OCI-LY7 (cell line): ENCODE results near the gene PARVB. TPM values are rescaled to one million over a fixed set of nuclear protein-coding genes. Genes with fewer than 3 reads are reported as not detected.

Experiments used
- BruUV-seq: library from RNA; stranded (reverse); fragments of 400-500 nt; replicated peaks from 2 replicates; lab custom pipeline; 2021; lab: Mats Ljungman, UMichigan
- CTCF ChIA-PET: fragments of 300-600 bp; sonication (Branson Sonifier 250); formaldehyde crosslinking; loops from one replicate; lab custom pipeline; 2022; ENCODE audit warnings: antibody characterized with exemption; ENCODE audit not compliant: unreplicated experiment; lab: Charles Lee
- POLR2A ChIA-PET: fragments of 300-600 bp; sonication (Branson Sonifier 250); formaldehyde crosslinking; loops from one replicate; lab custom pipeline; 2022; ENCODE audit warnings: antibody characterized with exemption; lab: Charles Lee
- DNase-seq: peaks from one replicate; pipeline ENCODE4 v3.0.0-alpha.2; 2015; ENCODE audit warnings: low spot score
- H2AFZ ChIP-seq: fragments of 200-600 bp; sonication (generic), shearing (Covaris generic); 2 replicates; pipeline ENCODE4 v1.6.1; 2014; ENCODE audit warnings: mild to moderate bottlenecking, antibody characterized with exemption, low read length, moderate library complexity
- H3K27ac ChIP-seq: fragments of 200-600 bp; sonication (generic); 2 replicates; pipeline ENCODE4 v1.5.1; 2014; ENCODE audit warnings: mixed run types, low read depth, mild to moderate bottlenecking, moderate library complexity, low read length, inconsistent platforms; ENCODE audit not compliant: poor library complexity, severe bottlenecking
- H3K36me3 ChIP-seq: fragments of 200-600 bp; sonication (generic); 2 replicates; pipeline ENCODE4 v1.6.1; 2014; ENCODE audit warnings: mild to moderate bottlenecking, antibody characterized with exemption, low read length, moderate library complexity, mixed read lengths; ENCODE audit not compliant: insufficient read depth
- H3K4me1 ChIP-seq: fragments of 200-600 bp; sonication (generic); 2 replicates; pipeline ENCODE4 v1.5.1; 2014; ENCODE audit warnings: mild to moderate bottlenecking, low read length; ENCODE audit not compliant: insufficient read depth, poor library complexity, severe bottlenecking
- H3K4me2 ChIP-seq: fragments of 200-600 bp; sonication (generic); 2 replicates; pipeline ENCODE4 v1.6.1; 2014; ENCODE audit warnings: mild to moderate bottlenecking, low read length
- H3K4me3 ChIP-seq: fragments of 200-600 bp; sonication (generic); 2 replicates; pipeline ENCODE4 v1.5.1; 2014; ENCODE audit warnings: mild to moderate bottlenecking, low read depth, low read length; ENCODE audit not compliant: poor library complexity, severe bottlenecking
- H3K79me2 ChIP-seq: fragments of 200-600 bp; sonication (generic); 2 replicates; pipeline ENCODE4 v1.6.1; 2016; ENCODE audit warnings: low read depth, mild to moderate bottlenecking, low read length, moderate library complexity, mixed read lengths; ENCODE audit not compliant: insufficient read depth
- H3K9me2 ChIP-seq: fragments of 200-600 bp; sonication (generic); 2 replicates; pipeline ENCODE4 v1.6.1; 2016; ENCODE audit warnings: mild to moderate bottlenecking, low read length, mixed read lengths; ENCODE audit not compliant: insufficient read depth
- H3K9me3 ChIP-seq: fragments of 200-600 bp; sonication (generic); 2 replicates; pipeline ENCODE4 v1.6.1; 2014; ENCODE audit warnings: mild to moderate bottlenecking, mixed run types, low read length, mixed read lengths
- H4K20me1 ChIP-seq: fragments of 200-600 bp; sonication (generic); 2 replicates; pipeline ENCODE4 v1.6.1; 2014; ENCODE audit warnings: mild to moderate bottlenecking, antibody characterized with exemption, low read length, moderate library complexity, mixed read lengths; ENCODE audit not compliant: insufficient read depth
- EZH2phosphoT487 ChIP-seq: fragments of 200-600 bp; sonication (generic); IDR thresholded peaks from 2 replicates; pipeline ENCODE4 v1.6.1; 2018; ENCODE audit warnings: low read depth, borderline replicate concordance, mild to moderate bottlenecking, mixed run types, antibody characterized with exemption, low read length, moderate library complexity, mixed read lengths
- intact Hi-C: fragments of 100-400 bp; cut with micrococcal nuclease; formaldehyde crosslinking; loops from one replicate; pipeline ENCODE4 v1.10.0; 2022; ENCODE audit not compliant: unreplicated experiment
- total RNA-seq, 2 experiments: library from RNA; depleted of rRNA in 1 of 2; stranded (reverse); fragments of >200 nt in 1 of 2; shearing (Covaris generic) in 1 of 2; gene quantifications; 2 replicates each; pipeline ENCODE4 v1.2.3, GENCODE V29; 2014 to 2022
- TF ChIP-seq, protein P1 (sequence below): fragments of 200-600 bp; sonication (generic); conservative IDR thresholded peaks from 2 replicates; pipeline ENCODE4 v1.5.1; 2014; ENCODE audit warnings: mild to moderate bottlenecking, antibody characterized with exemption, low read length, moderate library complexity, mixed read lengths

PARVB gene
- total RNA-seq, 2 experiments from 2014 or later = 0.34 TPM; not detected in 1

DNA sequence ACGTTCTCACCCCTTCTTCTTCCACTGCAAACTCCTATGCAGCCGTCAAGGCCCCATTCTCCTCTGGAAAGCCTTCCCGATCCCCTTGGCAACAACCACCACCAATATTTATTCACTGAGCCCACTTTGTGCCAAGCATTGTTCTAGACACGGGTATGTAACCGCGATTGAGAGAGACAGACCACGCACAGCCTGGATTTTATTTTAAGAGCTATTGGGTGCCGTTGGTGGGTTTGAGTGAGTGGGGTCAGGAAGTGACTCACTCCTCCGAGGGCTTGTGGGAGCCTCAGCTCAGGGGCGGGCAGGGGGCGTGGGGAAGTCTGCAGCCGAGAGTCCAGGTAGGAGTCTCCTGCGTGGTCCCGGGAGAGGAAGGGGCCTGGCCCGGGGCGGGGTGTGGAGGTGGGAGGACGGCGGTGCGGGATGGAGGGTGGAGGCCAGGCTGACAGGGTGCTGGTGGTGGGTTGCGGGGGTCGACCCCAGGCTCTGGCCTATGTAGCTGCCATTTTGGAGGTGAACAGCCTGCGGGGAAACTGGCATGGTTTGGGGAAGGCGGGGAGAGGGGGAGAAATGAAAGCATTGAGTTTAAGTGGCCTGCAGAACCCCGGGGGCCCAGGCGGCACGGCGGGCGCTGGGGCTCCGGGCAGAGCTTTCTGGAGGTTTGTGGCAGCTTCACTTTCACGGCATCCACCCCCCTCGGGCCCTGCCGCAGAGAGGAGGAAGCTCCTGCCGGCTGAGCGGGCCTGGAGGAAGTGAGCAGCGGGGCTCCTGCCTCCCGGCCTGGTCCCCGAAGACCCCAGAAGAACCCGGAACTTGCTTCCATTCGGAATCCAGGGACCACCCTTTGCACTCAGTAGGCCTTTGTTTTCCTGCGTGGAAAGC is 157.2 kb downstream of the PARVB start:
- intact Hi-C loops = no loop called here
- peak overlapping the region; percentile 26; the same call in 1 of the 2 replicates for H3K4me2 ChIP-seq
- H3K9me3 ChIP-seq = no peaks in the 10 kb centered on the region
- BruUV-seq = no TSS peak
- H3K4me3 ChIP-seq = no peak overlapping the region
- peaks cover 25% of the 10 kb centered on the region for H3K4me1 ChIP-seq
- no peaks in the 10 kb centered on the region for H3K79me2 ChIP-seq
- H3K36me3 ChIP-seq = no peaks in the 10 kb centered on the region
- H3K9me2 ChIP-seq = no peaks in the 10 kb centered on the region
- peak overlapping the region; percentile 63; the same call in 1 of the 2 replicates for H2AFZ ChIP-seq
- ChIA-PET CTCF (no interaction called here), POLR2A (no interaction called here)
- no peaks in the 10 kb centered on the region for H4K20me1 ChIP-seq
- DNase-seq = no peak
- TF ChIP-seq, protein P1, sequence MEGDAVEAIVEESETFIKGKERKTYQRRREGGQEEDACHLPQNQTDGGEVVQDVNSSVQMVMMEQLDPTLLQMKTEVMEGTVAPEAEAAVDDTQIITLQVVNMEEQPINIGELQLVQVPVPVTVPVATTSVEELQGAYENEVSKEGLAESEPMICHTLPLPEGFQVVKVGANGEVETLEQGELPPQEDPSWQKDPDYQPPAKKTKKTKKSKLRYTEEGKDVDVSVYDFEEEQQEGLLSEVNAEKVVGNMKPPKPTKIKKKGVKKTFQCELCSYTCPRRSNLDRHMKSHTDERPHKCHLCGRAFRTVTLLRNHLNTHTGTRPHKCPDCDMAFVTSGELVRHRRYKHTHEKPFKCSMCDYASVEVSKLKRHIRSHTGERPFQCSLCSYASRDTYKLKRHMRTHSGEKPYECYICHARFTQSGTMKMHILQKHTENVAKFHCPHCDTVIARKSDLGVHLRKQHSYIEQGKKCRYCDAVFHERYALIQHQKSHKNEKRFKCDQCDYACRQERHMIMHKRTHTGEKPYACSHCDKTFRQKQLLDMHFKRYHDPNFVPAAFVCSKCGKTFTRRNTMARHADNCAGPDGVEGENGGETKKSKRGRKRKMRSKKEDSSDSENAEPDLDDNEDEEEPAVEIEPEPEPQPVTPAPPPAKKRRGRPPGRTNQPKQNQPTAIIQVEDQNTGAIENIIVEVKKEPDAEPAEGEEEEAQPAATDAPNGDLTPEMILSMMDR = no peak
- no peak for TF ChIP-seq EZH2phosphoT487
- no peak overlapping the region for H3K27ac ChIP-seq

DNA sequence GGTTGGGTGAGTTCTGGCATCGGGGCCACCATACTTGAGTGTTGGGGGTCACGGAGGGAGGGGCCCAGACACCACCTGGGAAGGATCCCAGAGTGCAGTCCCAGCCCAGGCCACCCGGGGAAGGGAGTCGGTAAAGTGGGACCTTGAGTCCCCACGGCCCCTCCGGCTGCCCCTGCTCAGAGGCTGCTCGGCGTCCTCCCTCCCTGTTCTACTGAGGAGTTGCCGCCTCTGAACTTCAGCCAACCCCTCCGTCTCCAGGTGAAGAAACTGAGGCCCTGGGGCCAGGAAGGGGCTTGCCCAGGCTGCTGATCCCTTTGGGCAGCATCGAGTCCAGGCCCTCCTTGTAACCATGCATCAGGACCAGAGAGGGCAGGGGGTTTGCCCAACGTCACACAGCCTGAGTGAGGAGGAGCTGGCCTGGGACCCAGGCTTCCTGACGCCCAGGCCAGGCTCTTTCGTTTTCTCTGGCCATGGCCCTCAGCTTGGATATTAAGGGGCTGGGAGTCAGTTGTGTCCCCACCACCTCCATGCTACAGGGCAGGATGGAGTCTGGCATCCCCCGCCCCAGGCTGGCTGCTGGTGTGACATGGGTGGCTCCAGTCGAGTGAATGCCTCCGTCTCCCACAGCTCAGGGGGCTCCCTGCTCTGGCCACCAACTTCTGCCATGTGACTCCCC is 157.9 kb downstream of the PARVB start:
- CTCF ChIA-PET = no interaction called here
- no peak overlapping the region for H3K4me3 ChIP-seq
- no TSS peak for BruUV-seq

More for the DNA sequence above, 157.9 kb downstream of the PARVB start:
- Histone ChIP-seq H3K9me3 (no peaks in the 10 kb centered on the region), H4K20me1 (no peaks in the 10 kb centered on the region), H3K4me1 (peaks cover 25% of the 10 kb centered on the region), H3K27ac (no peak overlapping the region), H3K79me2 (no peaks in the 10 kb centered on the region), H2AFZ (peak overlapping the region; percentile 63; the same call in 1 of the 2 replicates), H3K36me3 (no peaks in the 10 kb centered on the region), H3K9me2 (no peaks in the 10 kb centered on the region), H3K4me2 (peak overlapping the region; percentile 26; the same call in 1 of the 2 replicates)
- intact Hi-C loops = no loop called here
- DNase-seq = no peak
- POLR2A ChIA-PET = interaction anchor here (0.6 kb wide), 1 partner anchor 80 kb away, joined by 3 read pairs; no protein-coding TSS in a partner anchor
- TF ChIP-seq EZH2phosphoT487 = no peak
- TF ChIP-seq, protein P1 = no peak
